Measurements from ENCODE around the gene MEGF6. TPM values are rescaled to one million over a fixed set of nuclear protein-coding genes. Genes with fewer than 3 reads are reported as not detected.

MEGF6 gene
- polyA plus RNA-seq, 3 donors = 6.6 to 16.3 (median 11.7) TPM

DNA sequence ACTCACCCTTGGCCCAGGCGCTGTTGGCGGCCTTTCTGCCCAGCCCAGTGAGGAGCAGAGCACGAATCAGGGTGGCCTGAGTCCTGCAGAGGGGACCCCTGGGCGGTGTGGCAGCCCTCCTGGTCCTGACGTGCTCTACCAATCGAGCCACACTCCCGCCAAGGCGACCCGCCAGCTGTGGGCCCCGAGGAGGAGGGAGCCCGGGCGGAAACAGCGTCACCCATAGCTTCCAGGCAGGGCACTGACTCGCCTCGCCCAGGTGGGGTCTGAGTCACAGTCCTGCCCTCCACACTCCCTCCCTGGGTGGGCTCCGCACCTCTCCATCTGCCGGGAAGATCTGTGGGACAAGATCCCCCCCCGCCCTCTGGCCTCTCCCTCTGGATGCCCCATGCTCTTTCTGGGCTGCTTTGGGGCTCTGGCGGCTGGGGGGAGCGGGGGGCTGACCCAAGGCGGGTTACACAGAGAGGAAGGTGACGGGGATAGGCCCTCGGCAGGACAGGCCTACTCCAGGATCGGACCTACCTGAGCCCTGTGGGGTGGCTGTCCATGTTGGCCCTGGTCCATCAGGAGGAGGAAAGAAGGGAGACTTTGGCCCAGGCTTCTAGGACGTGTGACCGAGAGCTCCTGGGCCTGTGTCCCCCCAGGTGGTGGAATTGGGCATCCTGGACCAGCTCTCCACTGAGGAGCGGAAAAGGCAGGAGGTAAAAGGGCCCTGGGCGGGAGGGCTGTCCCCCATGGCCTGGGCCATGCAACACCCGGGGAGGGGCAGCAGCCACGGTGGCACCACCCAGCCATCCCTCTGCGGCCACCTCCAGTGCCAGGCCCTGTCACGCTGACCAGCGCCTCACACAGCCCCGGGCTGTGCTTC, 142.8 kb downstream of the MEGF6 start:
- WGBS, 3 donors = 84 to 91% (median 87%) methylated on average over 31 to 34 of the region's 34 CpGs

DNA sequence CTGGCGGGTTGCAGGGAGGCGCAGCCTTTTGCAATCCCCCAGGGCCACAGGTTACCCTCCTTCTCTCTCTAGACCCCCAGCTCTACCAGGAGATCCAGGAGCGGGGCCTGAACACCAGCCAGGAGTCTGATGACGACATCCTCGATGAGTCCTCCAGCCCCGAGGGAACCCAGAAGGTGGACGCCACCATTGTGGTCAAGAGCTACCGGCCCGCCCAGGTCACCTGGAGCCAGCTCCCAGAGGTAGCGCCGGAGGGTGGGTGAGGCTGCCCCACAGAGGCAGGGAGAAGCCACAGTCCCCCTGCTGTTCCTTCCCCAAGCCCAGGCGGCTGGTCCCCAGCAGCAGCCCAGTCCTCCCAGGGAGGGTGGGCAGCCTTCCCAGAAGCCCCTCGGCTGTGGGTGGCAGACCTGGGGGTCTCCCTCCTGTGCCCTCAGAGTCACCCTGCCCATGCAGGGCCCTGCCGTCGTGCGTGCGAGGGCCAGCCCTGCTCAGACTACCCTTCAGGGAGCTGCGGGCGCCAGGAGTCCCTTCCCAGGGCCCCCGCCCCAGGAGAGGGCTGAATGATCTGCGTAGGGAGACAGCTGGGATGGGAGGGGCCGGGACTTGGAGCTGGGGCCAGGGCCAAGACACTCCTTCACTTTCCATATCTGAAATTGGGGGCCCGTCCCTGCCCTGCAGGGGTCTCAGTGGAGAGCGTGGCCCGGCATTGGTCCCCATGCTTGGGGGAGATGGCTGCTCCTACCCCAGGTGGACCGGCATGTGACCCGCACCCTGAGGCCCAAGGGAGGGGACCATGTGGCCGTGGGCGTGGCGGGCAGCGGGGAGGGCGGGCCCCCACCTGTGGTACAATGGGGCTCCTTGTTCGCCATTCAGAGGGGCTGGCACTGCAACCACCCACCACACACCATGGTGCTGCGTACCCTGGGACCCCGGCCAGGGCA, 143.9 kb downstream of the MEGF6 start:
- H3K27ac ChIP-seq (ENCODE audit: low read depth, low read length) = no peak overlapping the region
- WGBS, 3 donors = 78 to 91% (median 81%) methylated on average over 34 to 35 of the region's 35 CpGs

More for the DNA sequence above, 142.8 kb downstream of the MEGF6 start:
- no peak overlapping the region for H3K27ac ChIP-seq (ENCODE audit: low read depth, low read length)

DNA sequence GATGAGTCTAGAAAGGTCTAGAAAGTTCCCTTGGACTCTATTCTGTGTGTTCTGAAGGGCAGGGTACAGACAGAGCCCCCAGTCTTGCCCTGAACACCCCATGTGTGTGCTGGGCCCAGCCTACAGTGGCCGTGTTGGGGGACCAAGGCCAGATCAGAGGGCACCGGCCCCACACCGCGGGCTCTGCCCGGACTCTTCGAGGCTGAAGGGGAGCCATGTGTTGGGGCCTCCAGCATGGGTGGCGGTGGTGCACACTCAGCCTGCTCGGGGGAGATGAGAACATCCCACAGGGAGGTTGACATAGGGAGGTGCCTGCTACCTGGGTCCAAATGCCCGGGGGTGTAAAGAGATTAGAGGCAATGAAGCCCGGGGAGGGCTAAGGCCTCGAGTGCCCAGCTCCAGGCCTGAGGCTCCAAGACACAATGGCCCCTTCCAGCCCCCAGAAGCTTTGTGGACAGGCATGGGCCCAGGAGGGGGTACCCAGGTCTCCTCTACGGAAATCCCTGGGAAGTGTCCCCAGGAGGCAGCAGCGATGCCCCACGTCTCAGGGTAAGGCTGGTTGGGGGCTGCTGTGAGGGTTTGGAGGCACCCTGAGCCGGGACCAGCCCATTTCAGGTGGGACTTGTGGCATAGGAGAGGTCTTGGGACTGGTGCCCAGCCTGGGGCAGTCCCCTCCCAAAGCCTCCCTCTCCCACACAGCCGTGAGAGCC, 144.8 kb downstream of the MEGF6 start:
- WGBS, 3 donors = 87 to 95% (median 90%) methylated on average over 16 of the region's 16 CpGs

DNA sequence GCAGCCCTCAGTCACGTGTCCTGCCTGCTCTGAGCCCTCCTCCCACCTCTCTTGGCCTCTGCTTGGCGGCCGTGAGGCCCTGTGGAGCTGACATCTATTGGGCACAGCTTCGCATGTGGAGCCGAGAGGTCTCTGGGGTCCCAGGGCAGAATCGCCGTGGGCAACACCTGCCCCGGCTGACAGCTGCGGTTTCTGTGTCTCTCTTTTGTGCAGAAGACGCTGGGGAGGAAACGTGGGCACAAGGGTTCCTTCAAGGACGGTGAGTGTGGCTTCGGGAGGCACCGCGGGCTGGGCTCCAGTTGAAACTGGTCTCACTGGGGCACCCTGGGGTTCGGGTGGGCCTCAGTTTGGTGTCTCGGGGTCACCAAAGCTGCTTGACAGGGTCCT, 145.4 kb downstream of the MEGF6 start:
- H3K27ac ChIP-seq (ENCODE audit: low read depth, low read length) = no peak overlapping the region
- 79 to 93% (median 80%) methylated on average over 17 of the region's 17 CpGs for WGBS, 3 donors

More for the DNA sequence above, 144.8 kb downstream of the MEGF6 start:
- H3K27ac ChIP-seq (ENCODE audit: low read depth, low read length) = no peak overlapping the region

DNA sequence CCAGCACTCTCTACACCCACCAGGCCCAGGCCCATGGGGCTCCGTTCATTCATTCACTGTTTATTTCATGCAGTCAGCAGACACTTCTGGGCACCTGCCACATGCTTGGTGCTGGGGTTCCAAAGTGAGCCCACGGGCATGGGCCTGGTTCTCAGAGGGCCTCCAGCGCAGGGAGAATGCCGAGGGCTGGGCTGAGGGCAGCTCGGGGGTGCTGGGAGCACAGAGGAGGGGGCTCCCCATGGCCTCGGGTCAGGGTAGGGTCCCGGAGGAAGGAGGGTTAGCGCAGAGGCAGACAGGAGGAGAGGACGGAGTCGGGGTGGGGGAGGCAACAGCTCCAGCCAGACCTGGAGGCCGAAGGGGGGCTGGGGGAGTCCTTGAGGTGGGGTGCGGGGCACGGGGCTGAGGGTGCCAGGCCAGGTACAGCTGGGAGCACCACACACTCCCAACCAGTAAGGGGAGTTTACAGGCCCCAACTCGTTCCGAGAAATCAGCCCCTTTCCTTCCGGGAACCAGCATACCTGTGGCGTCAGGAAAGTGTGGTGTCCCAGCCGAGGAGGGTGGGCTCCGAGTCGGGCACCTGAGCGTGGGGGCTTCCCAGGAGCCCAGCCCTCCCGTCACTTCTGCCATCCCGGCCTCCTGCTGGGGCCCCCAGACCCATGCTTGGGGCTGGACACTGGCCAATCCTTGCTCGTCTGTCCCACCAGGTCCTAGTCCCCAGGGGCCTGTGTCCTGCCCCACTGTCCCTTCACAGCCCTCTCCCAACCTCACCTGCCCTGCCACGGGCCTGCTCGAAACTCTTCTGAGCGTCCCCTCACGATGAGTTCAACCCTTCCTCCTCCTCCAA, 146.0 kb downstream of the MEGF6 start:
- 80 to 86% (median 85%) methylated on average over 24 to 27 of the region's 28 CpGs for WGBS, 3 donors
- H3K27ac ChIP-seq (ENCODE audit: low read depth, low read length) = no peak overlapping the region

DNA sequence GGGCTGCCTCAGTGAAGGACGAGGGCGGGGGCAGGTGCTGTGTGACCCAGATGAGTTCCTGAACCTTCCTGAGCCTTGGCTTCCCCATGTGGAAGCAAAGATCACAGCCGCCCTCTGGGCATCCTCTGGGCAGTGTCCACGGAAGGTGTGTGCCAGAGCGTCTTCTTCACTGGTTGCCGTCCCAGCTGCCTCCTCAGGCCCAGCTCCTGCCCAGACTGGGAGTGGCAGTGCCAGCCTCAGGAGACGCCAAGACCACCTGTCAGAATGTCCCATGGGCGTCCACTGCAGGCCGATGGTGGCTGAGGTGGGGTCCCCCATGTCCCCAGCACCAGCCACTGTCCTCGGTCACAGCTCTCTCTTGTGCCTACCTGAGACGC, 146.7 kb downstream of the MEGF6 start:
- H3K27ac ChIP-seq (ENCODE audit: low read depth, low read length) = no peak overlapping the region
- WGBS, 3 donors = 87 to 98% (median 88%) methylated on average over 10 to 11 of the region's 11 CpGs

DNA sequence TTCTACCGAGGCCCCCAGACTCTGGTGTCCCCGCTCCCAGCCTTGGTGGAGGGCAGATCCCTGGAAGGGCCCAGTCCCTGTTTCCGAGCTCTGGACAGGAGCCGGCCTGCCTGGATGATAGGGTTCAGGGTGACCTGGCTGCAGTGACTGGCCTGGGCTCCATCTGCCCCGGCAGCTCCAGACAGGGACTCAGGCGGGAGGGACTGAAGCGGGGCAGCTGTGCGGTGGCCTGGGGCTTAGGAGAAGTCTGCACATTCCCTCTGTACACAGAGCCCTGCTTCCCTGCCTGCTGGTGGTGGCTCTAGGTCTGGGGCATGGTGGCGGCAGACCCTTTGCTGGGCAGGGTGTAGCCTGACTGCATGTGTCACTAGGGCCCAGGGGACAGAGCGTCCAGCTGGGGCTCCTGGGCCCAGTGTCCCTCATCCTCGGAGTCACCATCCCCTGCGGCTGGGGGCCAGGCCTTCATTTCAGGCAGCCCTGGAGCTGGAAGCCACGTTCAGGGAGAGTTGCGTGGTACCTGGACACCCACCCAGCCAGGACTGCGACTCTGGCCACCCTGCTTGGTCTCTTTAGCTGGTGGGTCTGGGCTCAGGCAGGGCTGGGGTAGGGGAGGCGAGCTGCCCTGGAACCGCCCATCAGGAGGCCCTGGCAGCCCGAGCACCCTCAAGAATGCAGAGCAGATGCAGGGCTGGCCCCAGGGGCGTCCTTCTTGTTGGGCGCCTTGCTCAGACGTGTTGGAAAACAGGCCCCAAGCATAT, 147.2 kb downstream of the MEGF6 start:
- 86 to 96% (median 89%) methylated on average over 21 of the region's 21 CpGs for WGBS, 3 donors
- no peak overlapping the region for H3K27ac ChIP-seq (ENCODE audit: low read depth, low read length)

DNA sequence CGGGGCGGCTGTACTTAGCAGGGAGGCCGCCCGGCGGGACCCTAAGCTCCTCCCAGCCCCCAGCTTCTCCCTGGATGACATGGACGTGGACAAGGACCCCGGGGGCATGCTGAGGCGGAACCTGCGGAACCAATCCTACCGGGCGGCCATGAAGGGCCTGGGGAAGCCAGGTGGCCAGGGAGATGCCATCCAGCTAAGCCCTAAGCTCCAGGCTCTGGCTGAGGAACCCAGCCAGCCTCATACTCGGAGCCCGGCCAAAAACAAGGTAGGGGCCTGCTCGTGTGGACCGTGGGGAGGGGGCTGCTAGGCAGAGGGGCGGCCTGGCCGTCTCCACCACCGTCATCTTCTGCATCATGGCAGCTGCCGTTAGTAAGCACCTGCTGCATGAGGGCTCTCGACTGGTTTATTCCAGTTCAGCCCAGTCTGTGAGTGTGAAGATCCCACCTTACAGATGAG, 147.9 kb downstream of the MEGF6 start:
- no peak overlapping the region for H3K27ac ChIP-seq (ENCODE audit: low read depth, low read length)
- 89 to 93% (median 93%) methylated on average over 20 of the region's 20 CpGs for WGBS, 3 donors

DNA sequence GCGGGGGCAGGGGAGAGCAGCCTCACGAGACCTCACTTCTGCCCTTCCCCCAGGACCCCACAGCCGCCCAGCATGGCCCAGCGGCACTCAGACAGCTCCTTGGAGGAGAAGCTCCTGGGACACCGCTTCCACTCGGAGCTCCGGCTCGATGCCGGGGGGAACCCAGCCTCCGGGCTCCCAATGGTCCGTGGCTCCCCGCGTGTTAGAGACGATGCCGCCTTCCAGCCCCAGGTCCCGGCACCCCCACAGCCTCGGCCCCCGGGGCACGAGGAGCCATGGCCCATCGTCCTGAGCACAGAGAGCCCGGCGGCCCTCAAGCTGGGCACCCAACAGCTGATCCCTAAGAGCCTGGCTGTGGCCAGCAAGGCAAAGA, 148.3 kb downstream of the MEGF6 start:
- WGBS, 3 donors = 93 to 95% (median 94%) methylated on average over 22 of the region's 22 CpGs

DNA sequence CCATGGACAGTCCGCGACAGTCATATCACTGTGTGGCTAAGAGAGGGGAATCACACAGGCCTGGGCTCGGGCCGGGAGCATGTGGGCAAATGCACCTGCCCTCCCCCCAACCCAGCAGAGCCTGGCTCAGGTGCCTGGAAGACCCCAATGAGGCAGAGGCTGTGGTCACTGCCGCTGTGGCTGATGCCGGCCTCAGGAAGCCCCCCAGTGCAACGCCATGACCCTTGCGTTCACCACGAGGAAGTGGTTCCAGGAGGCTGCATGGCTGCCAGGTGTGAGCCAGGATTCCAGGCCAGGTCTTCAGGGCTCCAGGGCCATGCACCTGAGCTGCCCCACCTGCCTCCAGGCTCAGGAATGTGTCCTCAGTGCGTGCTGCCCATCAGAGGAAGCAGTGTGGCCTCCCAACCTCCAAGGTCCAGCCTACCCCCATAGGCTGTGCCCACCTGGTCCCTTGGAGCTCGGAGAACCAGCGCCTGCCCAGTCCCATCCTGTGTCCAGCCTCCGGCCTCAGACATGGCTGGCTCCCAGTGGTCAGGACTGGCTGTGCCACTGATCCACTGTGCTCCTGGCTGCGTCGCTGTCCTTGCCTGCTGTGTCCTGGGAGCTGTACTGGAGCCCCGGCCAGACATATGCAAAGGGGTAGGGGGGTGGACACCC, 148.8 kb downstream of the MEGF6 start:
- WGBS, 3 donors = 86 to 93% (median 87%) methylated on average over 16 of the region's 16 CpGs
- no peak overlapping the region for H3K27ac ChIP-seq (ENCODE audit: low read depth, low read length)

More for the DNA sequence above, 148.3 kb downstream of the MEGF6 start:
- no peak overlapping the region for H3K27ac ChIP-seq (ENCODE audit: low read depth, low read length)

DNA sequence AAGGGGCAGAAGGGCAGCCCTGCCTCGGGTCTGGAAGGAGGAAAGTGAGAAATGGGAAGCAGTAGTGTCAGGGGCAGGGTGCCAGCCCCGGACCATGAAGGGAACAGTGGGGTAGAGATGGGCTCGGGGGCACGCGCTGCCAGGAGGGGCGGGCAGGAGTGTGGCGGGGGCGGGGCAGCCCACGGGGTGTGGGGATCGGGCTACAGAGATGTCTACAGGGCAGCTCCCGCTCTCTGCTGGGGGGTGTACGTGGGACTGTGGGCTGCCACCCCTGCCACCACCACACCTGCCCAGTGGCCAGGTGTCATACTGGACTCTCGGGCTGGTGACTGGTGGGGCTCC, 149.4 kb downstream of the MEGF6 start:
- no peak overlapping the region for H3K27ac ChIP-seq (ENCODE audit: low read depth, low read length)
- 79 to 95% (median 84%) methylated on average over 9 to 13 of the region's 13 CpGs for WGBS, 3 donors

DNA sequence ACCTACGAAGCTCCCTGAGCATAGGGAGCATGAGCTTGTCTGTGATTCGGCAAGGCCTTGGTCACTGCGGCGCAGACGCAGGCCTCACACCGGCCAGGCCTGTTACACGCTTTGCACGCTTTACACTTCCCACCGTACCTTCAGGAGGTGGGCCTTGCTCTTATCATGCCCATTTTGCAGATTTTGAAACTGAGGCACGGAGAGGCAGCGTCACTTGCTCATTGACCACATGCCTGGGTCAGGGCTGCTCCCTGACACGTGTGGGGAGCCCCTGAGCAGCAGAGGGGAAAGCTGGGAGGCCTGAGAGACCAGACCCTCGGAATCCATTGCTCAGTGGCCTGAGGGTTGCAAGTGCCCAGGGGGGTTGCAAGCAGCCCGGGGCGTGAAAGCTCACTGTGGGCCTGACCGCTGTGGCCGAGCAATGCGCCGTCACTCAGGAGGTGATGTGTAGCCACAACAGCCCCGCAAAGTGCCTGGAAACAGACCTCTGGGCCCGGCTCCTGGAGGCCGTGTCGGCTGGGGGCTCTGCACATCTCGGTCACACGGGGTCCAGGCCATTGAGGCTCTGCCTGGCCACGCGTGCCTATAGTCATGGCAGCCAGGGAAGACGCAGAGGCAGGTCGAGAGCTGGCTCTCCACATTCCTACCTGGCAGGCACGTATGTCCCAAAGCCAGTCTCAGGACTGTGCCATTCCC, 149.9 kb downstream of the MEGF6 start:
- whole genome bisulfite sequencing, 3 donors = 92 to 95% (median 95%) methylated on average over 30 of the region's 30 CpGs

DNA sequence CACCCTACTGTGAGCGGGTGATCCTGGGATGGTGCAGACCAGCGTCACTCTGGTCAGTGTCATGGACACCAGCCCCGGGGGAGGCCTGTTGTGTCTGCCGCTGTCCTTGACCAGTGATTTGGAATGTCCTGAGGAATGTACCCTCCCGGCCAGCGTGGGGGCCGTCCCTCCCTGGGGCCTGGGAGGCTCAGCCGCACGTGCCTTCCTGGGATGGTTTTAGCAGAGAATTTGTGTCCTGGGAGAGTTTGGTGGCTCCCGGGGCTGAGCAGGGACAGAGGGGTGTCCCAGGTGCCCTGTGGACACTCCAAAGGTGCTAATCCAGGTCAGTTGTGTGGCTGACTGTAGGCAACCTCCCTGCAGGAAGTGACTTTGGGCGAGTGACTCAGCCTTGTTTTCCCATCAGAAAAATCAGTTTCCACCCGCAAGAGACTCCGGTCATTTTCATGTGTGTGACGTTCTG, 150.6 kb downstream of the MEGF6 start:
- no peak overlapping the region for H3K27ac ChIP-seq (ENCODE audit: low read depth, low read length)
- 59 to 72% (median 67%) methylated on average over 14 of the region's 14 CpGs for WGBS, 3 donors

More for the DNA sequence above, 149.9 kb downstream of the MEGF6 start:
- H3K27ac ChIP-seq (ENCODE audit: low read depth, low read length) = no peak overlapping the region

DNA sequence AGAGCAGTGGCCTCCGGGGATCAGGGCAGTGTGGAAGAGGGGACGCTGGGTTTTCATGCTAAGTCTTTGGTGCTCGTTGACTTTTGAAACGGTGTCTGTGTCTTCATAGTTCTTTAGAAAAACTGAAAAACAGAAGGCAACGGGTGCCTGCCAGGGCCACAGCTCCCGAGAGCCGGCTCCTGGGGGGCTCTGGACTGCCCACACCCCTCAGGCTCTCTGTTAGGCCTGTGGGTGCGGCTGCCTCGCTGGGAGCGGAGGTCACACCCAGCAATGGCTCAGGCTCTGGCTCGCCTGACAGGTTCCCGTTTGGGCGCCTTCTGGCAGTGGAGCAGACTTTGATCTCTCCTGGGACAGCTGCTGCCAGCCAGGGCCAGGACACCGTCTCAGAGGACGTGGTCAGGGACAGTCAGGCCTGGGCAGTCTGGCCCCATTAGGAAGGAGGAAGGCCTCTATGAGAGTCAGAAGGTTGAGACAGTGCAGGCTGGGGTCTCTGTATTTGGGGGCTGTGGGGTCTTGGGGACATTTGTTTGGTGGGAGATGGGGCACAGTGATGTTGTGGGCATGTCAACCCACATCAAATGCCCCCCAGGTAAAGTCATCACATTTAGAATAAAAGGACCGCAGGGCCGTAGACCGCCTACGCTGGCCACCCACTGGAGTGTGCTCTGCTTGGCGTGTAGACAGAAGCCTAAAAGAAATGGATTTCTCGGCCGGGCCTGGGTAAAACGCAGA, 151.2 kb downstream of the MEGF6 start:
- WGBS, 3 donors = 58 to 82% (median 70%) methylated on average over 23 of the region's 23 CpGs
- H3K27ac ChIP-seq (ENCODE audit: low read depth, low read length) = no peak overlapping the region

Data from adipose tissue (tissue), 3 donors.